PC-9 (cell line): ENCODE measurements around the gene LIX1.

ENCODE experiments used
- EZH2 ChIP-seq: fragments of 200-600 bp; sonication (generic); IDR thresholded peaks from 2 replicates; pipeline ENCODE4 v1.8.0; 2017; ENCODE audit warnings: antibody characterized with exemption, low read depth
- TF ChIP-seq, protein P1 (sequence below): fragments of 200-600 bp; sonication (generic); conservative IDR thresholded peaks from 2 replicates; pipeline ENCODE4 v1.6.1; 2017; ENCODE audit warnings: mixed run types, antibody characterized with exemption, mild to moderate bottlenecking, moderate library complexity

DNA sequence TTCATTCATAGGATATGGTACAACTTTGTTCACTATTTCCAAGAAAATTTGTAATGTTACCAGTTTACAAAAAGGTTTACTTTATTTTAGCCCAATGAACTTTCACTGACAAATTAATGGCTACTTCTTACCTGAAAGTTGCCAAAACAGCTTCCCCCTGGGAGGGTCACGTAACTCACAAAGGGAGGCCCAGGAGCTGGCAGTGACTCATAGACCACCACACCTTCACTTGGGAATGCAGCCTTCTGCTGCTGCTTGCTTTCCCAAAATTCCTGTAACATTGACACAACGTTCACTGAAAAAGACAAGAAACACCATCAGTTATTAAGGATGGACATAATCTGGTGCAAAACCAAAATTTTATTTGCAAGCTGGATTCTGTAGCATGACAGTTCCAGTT, 18.1 kb downstream of the LIX1 start:
- TF ChIP-seq, protein P1, sequence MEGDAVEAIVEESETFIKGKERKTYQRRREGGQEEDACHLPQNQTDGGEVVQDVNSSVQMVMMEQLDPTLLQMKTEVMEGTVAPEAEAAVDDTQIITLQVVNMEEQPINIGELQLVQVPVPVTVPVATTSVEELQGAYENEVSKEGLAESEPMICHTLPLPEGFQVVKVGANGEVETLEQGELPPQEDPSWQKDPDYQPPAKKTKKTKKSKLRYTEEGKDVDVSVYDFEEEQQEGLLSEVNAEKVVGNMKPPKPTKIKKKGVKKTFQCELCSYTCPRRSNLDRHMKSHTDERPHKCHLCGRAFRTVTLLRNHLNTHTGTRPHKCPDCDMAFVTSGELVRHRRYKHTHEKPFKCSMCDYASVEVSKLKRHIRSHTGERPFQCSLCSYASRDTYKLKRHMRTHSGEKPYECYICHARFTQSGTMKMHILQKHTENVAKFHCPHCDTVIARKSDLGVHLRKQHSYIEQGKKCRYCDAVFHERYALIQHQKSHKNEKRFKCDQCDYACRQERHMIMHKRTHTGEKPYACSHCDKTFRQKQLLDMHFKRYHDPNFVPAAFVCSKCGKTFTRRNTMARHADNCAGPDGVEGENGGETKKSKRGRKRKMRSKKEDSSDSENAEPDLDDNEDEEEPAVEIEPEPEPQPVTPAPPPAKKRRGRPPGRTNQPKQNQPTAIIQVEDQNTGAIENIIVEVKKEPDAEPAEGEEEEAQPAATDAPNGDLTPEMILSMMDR: no peak
- no peak for TF ChIP-seq EZH2
